Right kidney (tissue), 1 donor: ENCODE results near the gene RBBP7.
"Not testable (repeated sequence)": the region's sequence is repeated elsewhere in the genome, so short reads cannot be mapped to it uniquely, and the experiment has no call there.

Source experiments
- DNase-seq: peaks from one replicate; pipeline ENCODE4 v3.0.0-alpha.2; 2016

RBBP7 gene

DNA sequence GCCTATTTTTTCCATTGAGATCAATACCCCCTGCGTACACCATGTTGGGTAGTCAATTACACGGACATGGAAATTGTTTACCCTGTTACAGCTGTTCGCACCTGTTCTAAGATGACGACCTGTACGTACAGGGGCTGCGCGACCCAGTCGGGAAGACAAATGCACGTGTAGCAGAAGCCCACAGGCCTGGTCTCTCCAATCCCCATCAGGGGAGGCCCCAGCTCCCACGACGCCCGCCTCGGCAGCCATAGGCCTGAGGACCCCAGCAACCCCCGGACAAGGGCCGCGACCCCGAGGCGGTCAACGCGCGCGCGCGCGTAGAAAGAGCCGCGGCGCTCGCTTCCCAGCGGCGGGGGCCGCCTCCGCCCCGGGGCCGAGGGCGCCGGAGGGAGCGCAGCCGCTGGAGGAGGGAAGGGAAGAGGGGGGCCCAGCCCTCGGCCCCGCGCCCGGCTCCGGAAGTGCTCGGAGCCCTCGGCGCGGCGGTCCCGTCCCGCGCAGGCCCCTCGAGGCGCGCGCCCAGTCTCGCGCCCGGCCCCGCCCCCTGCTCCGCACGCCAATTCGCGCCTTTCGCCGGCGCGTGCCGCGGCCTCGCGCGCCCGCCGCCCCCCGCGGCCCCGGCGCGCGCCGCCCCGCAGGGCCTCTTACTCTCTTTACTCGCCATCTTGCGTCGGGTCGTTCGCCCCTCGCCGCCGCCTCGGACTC is 618 bp downstream of the RBBP7 start:
- peak; percentile 40 for DNase-seq

DNA sequence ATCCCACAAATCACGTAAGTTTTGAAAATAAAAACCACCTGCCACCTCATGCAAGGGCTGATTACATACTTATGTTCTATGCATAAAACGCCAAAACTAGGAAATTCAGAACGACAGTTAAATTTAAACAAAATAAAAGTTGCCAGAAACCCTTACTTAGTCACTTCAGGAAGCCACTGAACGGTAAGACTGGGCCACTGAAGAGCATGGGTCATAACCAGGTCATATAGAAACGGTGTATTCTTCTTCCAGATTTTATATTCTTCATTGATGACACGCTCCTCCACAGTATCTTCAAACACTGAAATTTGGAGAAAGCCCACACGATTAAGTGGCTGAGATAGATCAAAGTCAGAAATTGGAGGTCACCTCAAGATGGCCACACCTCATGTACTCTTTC is 1.2 kb downstream of the RBBP7 start:
- DNase-seq, result no peak

DNA sequence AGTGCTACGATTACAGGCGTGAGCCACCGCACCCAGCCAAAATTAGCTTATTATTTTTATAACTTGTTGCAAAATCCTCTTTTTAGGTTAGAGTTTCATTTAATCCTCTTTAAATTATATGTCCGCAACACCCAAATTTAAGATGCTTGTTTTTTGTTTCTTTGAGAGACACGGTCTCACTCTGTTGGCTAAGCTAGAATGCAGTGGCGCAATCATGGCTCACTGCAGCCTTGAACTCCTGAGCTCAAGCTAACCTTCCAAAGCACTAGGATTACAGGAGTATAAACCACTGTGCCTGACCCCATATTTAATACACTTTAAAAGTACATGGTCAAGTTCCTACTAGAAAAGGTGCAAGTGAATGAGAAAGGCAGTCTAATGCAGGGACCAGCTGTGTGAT is 2.2 kb downstream of the RBBP7 start:
- DNase-seq, result no peak

DNA sequence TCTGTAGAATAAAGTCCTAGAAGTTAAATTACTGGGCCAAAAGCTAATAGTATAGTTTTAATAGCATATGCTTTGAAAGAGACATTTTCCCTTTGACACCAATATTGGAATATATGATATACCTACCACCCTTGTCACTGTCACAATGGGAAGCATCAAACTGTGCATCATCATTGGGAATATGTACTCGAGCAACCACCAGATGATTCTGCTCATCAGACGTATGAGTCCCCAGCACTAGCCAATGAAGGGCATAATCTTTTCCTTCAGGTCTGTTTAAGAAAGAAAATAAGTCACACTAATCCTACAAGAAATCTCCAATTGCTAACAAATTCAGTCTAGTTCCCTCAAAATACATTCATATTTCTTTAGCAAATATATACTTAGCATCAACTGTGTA is 7.3 kb downstream of the RBBP7 start:
- DNase-seq, result no peak

DNA sequence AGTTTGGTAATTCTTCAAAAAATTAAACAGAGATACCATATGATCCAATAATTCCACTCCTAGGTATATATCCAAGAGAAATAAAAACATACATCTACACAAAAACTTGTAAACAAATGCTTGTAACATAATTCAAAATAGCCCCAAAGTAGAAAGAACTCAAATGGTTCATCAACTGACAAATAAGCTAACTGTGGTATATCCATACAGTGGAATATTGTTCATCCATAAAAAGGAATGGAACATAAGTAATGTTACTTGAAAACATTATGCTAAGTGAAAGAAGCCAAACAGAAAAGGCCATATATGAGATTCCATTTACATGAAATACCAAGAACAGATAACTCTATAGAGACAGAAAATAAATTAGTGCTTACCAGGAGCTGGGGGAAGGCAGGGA is 13.4 kb downstream of the RBBP7 start:
- no peak for DNase-seq

DNA sequence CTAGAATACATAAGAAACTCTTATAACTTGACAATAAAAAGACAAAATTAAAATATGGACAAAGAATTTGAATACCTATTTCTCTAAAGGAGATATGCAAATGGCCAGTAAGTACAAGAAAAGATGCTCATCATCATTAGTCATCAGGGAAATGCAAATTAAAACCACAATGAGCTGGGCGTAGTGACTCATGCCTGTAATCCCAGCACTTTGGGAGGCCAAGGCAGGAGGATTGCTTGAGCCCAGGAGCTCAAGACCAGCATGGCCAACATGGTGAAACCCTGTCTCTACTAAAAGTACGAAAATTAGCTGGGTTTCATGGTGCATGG is 14.1 kb downstream of the RBBP7 start:
- DNase-seq, result not testable (repeated sequence)

DNA sequence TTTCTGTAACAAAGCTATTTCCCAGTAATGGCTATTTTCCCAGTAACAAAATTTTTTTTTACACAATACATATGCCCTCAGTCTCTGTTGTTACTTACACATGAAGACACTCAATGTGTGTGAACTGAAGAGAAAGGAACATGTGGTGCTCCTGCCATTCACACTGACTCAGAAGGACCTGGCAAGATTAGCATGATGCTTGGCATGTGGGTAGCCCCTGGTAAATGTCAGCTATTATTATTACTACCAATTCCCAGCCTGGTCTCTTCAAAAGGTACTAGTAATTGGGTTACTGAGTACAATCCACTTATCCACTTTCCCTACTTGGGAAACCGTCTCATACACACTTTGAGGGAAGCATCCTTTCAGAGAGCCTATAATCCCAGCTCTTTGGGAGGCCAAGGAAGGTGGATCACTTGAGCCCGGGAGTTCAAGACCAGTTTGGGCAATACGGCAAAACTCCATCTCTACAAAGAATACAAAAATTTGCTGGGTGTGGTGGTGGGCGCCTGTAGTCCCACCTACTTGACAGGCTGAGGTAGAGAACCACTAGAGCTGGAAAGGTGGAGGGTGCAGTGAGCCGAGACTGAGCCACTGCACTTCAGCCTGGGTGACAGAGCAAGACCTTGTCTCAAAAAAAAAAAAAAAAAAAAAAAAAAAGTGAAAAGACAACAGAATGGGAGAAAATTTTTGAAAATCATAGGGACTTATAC is 14.6 kb downstream of the RBBP7 start:
- no peak for DNase-seq

DNA sequence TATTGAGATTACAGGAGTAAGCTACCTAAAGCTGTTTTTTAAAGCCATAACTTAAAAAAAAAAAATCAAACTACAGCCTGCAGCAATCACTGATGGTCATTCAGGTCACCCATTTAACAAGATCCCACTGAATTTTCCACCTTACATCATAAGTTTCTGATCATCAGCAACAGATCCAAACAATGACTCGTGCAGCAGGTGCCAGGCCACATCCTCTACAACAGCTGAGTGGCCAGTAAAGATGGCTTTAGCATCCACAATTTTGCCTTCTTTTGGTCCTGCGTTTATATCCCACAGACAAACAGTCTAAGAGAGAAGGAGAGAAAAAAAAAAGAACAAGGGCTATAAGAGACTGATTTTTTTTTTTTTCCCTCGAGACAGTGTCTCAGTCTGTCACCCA is 16.6 kb downstream of the RBBP7 start:
- no peak for DNase-seq

DNA sequence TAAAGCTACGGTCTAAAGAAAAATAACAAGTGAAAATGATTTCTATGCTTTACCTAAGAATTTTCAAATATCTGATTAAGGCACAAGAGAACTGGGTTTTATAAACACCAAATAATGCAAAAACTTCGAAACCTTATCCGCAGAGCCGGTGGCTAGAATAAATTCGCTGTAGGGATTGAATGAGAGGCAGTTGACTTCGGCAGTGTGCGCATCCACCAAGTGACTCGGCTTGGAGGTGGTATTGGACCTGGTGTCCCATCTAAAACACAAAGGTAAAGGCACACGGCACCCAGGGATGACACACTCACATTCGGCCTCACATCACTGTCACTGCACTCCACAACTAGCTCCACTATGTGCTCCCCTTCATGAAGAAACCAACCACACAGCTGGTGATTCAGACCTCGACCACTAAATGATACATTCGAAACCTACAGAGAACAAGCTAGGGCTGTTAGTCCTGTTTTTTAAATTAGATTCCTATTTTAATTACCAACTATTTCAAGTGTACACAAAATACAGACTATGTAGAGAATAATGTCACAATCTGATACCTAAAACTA is 17.5 kb downstream of the RBBP7 start:
- no peak for DNase-seq

DNA sequence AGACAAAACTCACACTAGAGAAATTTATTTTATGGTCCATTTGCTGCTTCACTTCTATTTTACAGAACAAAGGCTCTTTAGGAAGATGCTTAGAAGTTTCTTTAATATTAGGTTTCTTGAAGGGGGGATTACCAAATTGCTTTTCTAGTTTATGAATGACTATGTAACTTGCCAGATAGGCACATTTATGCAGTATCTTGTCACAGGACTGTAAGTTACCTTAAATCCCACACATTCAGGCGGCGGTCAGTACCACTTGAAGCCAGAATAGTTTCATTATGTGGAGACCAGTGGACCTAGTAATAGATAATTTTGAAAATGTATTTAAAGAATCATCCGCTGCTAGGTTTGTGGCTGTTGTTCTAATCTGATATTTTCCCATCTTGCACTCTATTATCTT is 18.3 kb downstream of the RBBP7 start:
- DNase-seq, result no peak

DNA sequence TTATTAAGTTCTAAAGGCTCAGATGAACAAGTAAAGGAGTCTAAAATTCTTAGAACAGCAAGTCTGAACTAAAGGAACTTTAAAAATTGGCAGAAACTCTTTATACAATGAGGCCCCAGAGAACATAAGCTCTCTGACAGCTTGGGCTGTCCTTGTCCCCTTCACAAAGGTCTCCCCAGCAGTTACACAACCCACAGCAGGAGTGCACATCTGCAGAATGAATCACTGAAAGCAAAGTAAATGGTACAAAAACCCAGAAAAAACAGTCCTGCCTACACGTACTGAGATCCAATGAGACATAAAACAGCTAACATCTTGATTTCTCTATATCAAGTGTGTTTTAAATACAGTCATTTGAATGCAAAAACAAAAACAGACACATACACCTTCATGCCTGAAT is 18.7 kb downstream of the RBBP7 start:
- no peak for DNase-seq

DNA sequence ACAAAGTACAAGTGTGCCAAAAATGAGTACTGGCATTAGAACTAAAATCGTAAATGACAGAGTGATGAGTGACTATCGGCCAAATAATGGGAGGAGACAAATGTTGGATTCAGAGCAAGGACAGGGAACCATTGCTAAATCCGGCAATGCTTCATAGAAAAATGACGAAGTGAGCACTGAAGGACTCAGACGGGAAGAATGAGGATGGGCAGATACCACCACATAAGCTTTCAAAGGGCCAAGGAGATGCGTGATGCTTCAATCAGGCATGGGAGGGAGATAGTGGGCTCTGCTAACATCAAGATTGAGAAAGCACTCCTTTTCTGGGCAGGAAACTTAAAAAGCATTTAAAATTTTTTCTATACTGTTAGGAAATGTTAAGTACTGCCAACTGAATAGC is 21.6 kb downstream of the RBBP7 start:
- no peak for DNase-seq

DNA sequence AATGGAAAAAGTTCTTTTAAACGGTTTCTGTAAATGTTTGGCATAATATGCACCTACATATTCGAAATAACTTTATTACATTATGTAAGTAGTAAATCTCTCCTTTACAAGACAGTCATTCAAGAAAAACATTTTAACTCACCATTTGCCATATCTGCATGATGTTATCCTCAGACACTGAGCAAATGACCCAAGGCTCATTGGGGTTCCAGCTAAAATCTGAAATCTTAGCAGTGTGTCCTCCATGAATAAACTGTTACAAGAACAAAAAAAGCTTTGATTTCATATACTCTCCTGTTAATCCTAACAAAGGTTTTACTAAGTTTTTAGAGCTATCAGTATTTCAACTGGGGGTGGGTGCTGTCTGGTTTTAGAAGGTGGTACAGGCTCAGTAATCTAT is 24.5 kb downstream of the RBBP7 start:
- DNase-seq, result no peak

DNA sequence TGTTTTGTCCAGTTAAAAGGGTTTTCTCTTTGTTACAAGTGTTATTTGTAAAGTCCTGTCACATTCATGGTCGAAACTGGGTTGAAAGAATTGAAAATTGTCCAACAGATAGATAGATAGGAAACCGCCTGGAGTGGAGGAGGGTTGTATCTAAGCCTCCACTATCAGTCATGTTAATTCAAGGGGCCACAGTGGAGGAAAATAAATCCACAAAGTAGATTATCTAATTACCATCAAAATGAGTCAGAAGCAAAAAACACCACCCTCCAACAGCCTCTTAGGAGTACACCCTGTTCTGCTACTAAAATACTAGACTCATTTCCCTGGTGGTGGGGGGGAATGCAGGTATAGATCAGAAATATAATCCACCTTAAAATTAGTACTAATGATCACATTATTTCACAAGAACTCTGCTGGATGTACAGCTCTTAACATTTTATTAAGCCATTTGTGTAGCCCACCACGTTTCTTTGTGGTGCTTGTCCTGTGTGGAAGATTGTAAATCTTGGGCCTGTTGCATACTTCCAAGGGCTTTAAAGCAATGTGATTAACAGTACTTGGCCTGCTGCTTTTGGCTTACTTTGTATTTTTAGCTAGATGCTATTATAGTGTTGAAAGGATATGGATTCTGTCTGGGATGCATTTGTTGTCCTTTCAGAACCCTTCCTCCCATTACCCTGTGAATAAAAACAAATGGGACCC is 26.8 kb downstream of the RBBP7 start:
- no peak for DNase-seq

DNA sequence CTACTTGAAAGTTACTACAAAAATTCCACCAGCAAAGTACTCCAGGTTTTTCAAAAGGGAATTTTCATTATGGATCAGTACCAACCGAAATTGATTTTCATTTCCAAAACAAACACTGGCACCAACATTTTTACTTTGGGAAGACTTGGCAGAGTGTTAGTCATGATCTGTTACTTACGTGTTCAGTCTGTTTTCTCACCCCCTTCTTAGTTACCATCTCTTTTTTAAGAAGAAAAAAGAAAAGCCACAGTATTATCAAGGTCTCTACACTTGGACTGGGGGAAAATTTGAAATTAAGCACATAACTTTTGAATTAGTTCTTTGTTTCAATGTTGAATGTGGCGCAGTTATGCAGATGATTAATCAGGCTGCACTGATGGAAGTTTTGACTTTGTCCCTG is 27.5 kb downstream of the RBBP7 start:
- no peak for DNase-seq

DNA sequence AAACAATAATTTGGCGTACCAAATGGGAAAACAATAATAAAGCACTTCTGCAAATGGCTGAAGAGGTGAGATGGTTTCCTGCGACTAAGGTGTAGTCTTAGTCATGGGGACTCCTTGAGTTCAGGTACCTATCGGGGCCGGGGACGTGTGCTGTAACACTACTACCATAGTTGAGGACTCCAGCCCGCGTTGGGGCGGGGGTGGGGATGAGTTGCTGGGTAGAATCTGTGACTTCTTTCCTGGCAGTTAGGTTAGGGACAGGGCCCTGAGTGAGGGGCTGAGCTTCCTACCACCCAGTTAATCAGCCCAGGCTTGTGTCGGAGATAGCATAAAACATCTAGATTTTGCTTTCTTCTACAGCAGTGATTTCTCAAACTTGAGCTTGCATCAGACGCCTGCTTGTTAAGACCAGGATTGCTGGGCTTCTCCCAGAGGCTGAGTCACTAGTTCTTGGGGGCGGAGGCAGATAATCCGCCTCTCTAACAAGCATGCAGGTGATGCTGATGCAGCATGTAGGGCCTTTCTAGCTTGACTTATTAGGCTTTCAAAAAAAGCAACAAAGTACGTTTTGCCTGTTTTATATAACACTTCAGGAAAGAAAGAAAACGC is 30.2 kb downstream of the RBBP7 start:
- DNase-seq, result no peak

DNA sequence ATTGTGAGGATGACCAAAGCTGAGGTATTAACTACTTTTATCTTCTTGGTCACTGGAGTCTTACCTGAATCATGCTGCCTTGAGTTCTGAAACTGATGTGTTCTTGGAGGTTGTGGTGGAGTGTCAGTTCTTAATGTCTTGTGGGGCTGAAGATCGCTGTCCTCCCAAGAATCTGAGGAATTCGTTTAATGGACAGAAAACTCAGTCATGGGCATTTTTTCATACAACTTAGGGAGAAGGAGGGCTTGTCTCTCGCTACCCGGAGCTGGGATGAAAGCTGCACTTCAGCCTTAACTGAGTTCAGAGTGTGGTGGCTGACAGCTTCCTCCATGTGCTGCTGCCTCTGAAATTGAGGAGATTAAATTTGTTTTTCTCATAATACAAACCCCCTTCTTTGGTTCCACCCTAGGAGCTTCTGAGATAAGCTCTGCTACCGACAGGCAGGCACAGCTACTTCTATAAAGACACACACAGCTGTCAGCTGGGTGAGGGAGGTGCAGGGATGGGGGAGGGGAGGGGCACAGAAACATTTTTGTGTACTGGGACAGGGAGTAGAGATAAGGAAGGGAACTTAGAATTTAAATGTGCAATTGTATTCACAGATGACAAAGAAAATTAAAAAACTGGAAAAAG is 30.8 kb downstream of the RBBP7 start:
- no peak for DNase-seq

DNA sequence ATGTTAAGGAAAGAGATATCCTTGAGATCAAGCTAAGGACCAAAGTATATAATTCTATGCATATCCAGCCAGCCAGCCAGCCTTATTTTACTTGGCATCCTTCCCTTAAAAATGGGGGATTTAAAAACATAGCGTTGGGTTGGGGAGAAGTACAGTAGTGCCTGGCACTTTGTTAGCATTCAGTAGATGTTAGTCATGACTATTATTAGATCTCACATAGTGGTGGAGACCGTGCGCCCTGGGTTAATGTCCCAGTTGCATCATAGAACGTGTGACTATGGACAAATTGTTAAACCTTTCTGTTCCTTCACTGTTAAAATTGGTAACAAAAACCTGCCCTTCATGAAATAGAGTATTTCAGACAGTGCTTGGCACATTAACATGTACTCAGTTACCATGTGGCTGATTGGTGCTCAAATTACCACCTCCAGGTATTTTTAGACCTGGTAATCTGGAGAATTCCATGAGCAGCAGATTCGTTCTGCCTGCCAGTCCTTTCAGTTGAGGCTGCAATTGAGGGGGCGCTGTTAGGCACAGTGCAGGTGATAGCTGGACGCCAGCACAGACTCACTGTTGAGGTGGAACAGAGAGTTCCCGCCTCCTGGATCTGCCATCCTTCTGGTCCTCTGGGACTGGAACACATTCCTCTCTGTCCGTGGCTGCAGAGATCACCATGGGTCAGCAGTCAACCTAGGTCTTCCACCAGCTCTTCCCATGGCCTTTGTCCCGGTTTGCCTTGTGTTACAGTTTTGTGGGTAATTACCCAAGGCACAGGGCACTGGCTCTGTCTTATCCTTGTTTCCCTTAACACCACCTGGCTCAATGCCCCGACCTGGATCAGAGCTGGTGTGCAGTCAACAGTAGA is 31.7 kb downstream of the RBBP7 start:
- DNase-seq, result no peak

DNA sequence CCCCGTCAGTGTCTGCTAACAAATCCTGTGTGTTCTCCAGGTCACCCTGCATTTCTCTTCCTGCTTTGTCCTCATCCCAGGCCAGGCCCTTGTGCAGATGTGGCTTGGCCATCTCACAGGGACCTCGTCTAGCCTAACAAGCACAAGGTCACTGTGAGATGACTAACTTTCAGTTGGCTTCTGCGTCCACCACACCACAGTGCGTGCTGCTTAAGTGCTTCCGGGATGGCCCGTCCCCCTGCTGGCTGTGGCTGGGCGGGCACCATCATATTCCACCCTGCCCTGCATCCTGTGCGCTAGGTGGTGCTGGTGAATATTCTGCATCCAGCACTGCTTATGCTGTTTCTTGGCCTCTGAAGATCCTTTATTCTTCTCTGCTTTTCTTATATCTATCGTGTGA is 33.8 kb downstream of the RBBP7 start:
- no peak for DNase-seq

DNA sequence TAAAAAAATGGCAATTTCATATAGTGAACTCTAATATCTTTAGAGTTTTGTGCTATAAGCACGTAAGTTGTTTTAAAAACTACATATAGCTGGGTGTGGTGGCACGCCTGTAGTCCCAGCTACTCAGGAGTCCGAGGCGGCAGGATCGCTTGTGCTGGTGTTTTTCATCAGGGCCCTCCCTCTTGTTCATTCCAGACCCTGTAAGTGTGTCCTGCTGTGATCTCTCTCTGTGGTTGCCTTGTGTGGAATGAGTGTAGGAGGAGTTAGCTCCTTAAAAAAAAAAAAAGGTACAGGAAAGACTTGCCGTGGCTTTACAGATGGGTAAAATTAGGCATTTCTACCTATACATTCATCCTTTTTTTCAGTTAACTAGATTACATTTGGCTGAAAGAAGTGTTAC is 35.4 kb downstream of the RBBP7 start:
- no peak for DNase-seq

DNA sequence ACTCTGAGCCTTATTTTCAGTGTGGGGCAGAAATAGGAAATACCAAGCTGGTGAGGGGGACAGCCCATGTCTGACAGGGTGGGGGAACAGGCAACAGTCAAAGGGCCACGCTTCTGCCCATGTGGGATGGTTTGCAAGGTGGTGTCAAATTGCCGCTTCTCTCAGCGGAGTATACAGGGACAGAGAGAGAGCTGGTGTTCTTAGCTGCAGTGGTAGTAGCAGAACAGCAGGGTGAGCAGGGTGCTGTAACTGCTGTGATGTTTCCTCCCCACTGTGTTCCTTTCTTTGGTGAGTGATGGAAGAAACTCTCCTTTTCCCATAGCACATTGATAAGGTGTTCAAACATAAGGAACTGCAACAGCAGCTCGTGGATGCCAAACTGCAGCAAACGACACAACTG is 37.9 kb downstream of the RBBP7 start:
- DNase-seq, result no peak
